ENCODE data around the gene MCHR1.

DNA sequence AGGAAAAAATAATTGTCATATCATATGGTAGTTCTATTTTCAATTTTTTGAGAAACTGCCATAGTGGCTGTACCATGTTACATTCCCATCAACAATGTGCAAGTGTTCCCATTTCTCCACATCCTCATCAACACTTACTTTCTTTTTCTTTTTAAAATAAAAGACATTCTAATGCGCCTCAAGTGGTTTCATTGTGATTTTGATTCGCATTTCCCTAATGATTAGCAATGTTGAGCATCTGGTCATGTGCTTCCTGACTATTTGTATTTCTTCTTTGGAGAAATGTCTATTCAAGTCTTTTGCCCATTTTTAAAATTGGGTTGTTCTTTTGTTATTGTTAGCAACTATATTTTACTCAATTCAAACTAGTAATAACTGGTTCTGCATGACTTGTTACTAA lies 8.4 kb downstream of the MCHR1 start:
- TF ChIP-seq, protein P1, sequence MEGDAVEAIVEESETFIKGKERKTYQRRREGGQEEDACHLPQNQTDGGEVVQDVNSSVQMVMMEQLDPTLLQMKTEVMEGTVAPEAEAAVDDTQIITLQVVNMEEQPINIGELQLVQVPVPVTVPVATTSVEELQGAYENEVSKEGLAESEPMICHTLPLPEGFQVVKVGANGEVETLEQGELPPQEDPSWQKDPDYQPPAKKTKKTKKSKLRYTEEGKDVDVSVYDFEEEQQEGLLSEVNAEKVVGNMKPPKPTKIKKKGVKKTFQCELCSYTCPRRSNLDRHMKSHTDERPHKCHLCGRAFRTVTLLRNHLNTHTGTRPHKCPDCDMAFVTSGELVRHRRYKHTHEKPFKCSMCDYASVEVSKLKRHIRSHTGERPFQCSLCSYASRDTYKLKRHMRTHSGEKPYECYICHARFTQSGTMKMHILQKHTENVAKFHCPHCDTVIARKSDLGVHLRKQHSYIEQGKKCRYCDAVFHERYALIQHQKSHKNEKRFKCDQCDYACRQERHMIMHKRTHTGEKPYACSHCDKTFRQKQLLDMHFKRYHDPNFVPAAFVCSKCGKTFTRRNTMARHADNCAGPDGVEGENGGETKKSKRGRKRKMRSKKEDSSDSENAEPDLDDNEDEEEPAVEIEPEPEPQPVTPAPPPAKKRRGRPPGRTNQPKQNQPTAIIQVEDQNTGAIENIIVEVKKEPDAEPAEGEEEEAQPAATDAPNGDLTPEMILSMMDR (optimal IDR thresholded peaks at IDR 0.05 in 1 of 3, IDR thresholded peaks at IDR 0.05 in 1 of 3, conservative IDR thresholded peaks at IDR 0.05 in 1 of 3; ENCODE audit: extremely low read depth in 1 of 3, insufficient read depth in 2 of 3, low read length in 3 of 3), result no peak
- no peak for TF ChIP-seq EZH2 (IDR thresholded peaks at IDR 0.05; ENCODE audit: low read length)

Measured in keratinocyte (primary cell).